Measurements from ENCODE around the gene CTAG1B. TPM values are rescaled to one million over a fixed set of nuclear protein-coding genes. Genes with fewer than 3 reads are reported as not detected.
"Not testable (repeated sequence)": the region's sequence is repeated elsewhere in the genome, so short reads cannot be mapped to it uniquely, and the experiment has no call there.

The CTAG1B gene
- polyA plus RNA-seq, 1 experiment, result not detected

DNA sequence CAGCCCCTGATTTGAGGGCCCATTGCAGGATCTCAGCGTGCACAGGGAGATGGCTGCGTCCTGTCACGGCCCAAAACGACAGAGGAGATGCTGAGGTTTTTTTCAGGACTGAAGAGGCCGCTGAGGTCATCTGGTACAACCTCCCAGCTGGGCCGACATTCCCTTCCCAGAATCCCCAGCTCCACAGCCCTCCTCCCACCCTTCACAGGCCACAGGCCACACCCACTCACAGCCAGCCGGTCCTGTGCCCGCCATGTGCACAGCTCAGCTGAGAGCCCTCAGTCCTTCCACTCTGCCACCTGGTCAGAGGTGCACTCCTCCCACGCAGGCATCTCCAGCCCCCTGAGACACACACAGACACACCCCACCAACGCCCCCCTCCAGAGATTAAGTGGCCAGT is 22.7 kb upstream of the CTAG1B start:
- H3K27me3 ChIP-seq (ENCODE audit: control insufficient read depth, insufficient read depth, low read length); CTCF ChIA-PET; H3K4me3 ChIP-seq (ENCODE audit: low read depth, low read length); H3K9me3 ChIP-seq (ENCODE audit: control insufficient read depth, insufficient read depth, low read length); DNase-seq (ENCODE audit: low read depth, low spot score); H3K27ac ChIP-seq (ENCODE audit: low read depth, low read length); POLR2A ChIA-PET: not testable (repeated sequence)

DNA sequence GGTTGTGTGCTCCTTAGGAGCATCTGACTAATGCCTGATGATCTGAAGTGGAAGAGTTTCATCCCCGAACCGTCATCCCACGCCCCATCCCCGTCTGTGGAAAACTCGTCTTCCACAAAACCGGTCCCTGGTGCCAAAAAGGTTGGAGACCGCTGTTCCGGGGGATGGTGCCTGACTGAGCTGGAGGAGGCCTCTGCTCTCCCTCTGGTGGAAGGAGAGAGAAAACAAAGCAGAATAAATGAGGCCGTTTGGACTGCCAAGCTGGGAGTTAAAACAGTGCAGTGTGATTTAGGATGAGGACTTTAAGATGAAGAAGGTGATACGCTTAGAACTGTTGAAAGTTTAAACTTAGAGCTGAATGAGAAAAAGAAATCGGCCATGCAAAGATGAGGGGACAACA is 14.6 kb upstream of the CTAG1B start:
- DNase-seq (ENCODE audit: low read depth, low spot score); H3K4me3 ChIP-seq (ENCODE audit: low read depth, low read length); H3K9me3 ChIP-seq (ENCODE audit: control insufficient read depth, insufficient read depth, low read length); H3K27ac ChIP-seq (ENCODE audit: low read depth, low read length); CTCF ChIA-PET; H3K27me3 ChIP-seq (ENCODE audit: control insufficient read depth, insufficient read depth, low read length); POLR2A ChIA-PET: not testable (repeated sequence)

DNA sequence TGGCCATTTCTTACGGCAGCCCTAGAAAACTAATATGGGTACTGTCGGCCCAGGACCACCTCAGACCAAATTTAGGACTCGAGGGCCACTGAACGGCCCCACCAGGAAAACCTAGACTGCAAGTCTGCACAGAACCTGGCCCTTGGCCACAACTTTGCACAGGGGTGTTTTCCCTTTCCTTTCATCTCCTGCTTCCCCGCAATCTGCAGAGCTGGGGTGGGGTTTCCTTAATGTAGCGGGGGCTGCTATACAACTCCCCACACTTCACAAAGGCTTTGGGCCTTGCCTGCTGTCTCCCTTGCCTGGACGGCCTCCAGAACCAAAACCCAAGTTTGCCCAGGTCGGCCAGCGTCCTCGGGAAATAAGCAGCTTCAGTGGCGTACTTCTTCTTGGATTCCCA is 11.9 kb upstream of the CTAG1B start:
- CTCF ChIA-PET; H3K4me3 ChIP-seq (ENCODE audit: low read depth, low read length); H3K27me3 ChIP-seq (ENCODE audit: control insufficient read depth, insufficient read depth, low read length); H3K27ac ChIP-seq (ENCODE audit: low read depth, low read length); POLR2A ChIA-PET; H3K9me3 ChIP-seq (ENCODE audit: control insufficient read depth, insufficient read depth, low read length); DNase-seq (ENCODE audit: low read depth, low spot score): not testable (repeated sequence)

DNA sequence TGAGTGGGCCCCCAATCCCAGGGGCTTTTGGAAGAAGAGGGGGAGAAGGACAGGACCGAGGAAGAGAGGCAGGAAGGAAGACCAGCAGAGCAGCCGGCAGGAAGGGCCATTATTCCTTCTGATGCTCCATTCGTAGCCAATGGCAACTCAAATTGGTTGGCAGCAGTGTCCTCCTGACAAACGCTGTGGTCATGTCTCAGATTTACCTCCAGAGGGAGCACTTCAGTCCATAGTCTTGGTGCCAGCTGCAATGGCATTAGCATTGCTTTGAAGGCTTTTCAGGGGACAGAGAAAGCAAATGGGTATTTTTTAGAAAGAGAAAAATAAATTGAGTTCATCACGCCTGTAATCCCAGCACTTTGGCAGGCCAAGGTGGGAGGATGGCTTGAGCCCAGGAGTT is 9.9 kb upstream of the CTAG1B start:
- H3K27ac ChIP-seq (ENCODE audit: low read depth, low read length); DNase-seq (ENCODE audit: low read depth, low spot score); H3K4me3 ChIP-seq (ENCODE audit: low read depth, low read length); H3K27me3 ChIP-seq (ENCODE audit: control insufficient read depth, insufficient read depth, low read length); POLR2A ChIA-PET; H3K9me3 ChIP-seq (ENCODE audit: control insufficient read depth, insufficient read depth, low read length); CTCF ChIA-PET: not testable (repeated sequence)

GRCh38 chrX:154620767-154621414 is 1.8 kb upstream of the CTAG1B start:
- DNase-seq (ENCODE audit: low read depth, low spot score); H3K27me3 ChIP-seq (ENCODE audit: control insufficient read depth, insufficient read depth, low read length); POLR2A ChIA-PET; H3K27ac ChIP-seq (ENCODE audit: low read depth, low read length); CTCF ChIA-PET; H3K4me3 ChIP-seq (ENCODE audit: low read depth, low read length); H3K9me3 ChIP-seq (ENCODE audit: control insufficient read depth, insufficient read depth, low read length): not testable (repeated sequence)

GRCh38 chrX:154613586-154613985 is 5.5 kb downstream of the CTAG1B start:
- POLR2A ChIA-PET; H3K27ac ChIP-seq (ENCODE audit: low read depth, low read length); H3K9me3 ChIP-seq (ENCODE audit: control insufficient read depth, insufficient read depth, low read length); CTCF ChIA-PET; H3K4me3 ChIP-seq (ENCODE audit: low read depth, low read length); DNase-seq (ENCODE audit: low read depth, low spot score); H3K27me3 ChIP-seq (ENCODE audit: control insufficient read depth, insufficient read depth, low read length): not testable (repeated sequence)

GRCh38 chrX:154611146-154611545 is 7.9 kb downstream of the CTAG1B start:
- H3K27me3 ChIP-seq (ENCODE audit: control insufficient read depth, insufficient read depth, low read length); H3K4me3 ChIP-seq (ENCODE audit: low read depth, low read length); POLR2A ChIA-PET; DNase-seq (ENCODE audit: low read depth, low spot score); CTCF ChIA-PET; H3K9me3 ChIP-seq (ENCODE audit: control insufficient read depth, insufficient read depth, low read length); H3K27ac ChIP-seq (ENCODE audit: low read depth, low read length): not testable (repeated sequence)

- H3K9me3 ChIP-seq (ENCODE audit: control insufficient read depth, insufficient read depth, low read length); CTCF ChIA-PET; POLR2A ChIA-PET; DNase-seq (ENCODE audit: low read depth, low spot score); H3K4me3 ChIP-seq (ENCODE audit: low read depth, low read length); H3K27ac ChIP-seq (ENCODE audit: low read depth, low read length); H3K27me3 ChIP-seq (ENCODE audit: control insufficient read depth, insufficient read depth, low read length): not testable (repeated sequence)
Observed at GRCh38 chrX:154608823-154609222, 10.3 kb downstream of the CTAG1B start.

DNA sequence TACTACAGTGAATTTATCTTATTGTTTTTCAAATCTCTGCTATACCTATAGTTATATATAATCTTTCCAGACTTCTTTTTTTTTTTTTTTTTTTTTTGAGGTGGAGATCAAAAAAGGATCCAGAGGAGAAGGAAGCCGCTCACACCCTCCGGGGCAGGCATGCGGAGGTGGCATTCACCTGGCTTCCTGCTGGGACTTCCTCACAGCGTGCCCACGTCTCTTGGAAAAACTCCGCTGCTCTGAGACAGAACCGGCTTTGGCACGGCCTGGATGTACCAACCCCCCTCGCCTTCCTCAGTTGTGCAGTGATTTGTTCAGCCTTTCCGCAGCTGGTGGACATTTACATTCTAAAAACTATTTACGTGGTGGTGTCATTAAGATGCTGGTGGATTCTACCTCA is 11.1 kb downstream of the CTAG1B start:
- H3K4me3 ChIP-seq (ENCODE audit: low read depth, low read length); POLR2A ChIA-PET; DNase-seq (ENCODE audit: low read depth, low spot score); H3K9me3 ChIP-seq (ENCODE audit: control insufficient read depth, insufficient read depth, low read length); H3K27ac ChIP-seq (ENCODE audit: low read depth, low read length); CTCF ChIA-PET; H3K27me3 ChIP-seq (ENCODE audit: control insufficient read depth, insufficient read depth, low read length): not testable (repeated sequence)
